H1 (cell line): ENCODE data around the gene NRIP2. TPM values are rescaled to one million over a fixed set of nuclear protein-coding genes. Genes with fewer than 3 reads are reported as not detected.

ENCODE experiments used
- CTCF ChIA-PET: fragments of 300-600 bp; sonication (Branson Sonifier 250); formaldehyde crosslinking; loops from one replicate; lab custom pipeline; 2021; ENCODE audit not compliant: partially characterized antibody; lab: Charles Lee
- POLR2A ChIA-PET: fragments of 300-600 bp; sonication (Branson Sonifier 250); formaldehyde crosslinking; loops from one replicate; lab custom pipeline; 2021; ENCODE audit warnings: inconsistent platforms; ENCODE audit not compliant: partially characterized antibody; lab: Charles Lee
- DNase-seq, 2 experiments: peaks; one replicate each; pipeline versions ENCODE4 v3.0.0 to v3.0.0-alpha.2; 2010 to 2022; ENCODE audit warnings: low spot score in 2 of 2, low read depth in 1 of 2, mixed read lengths in 1 of 2
- FAIRE-seq: peaks from 2 replicates; lab custom pipeline; 2011; peaks lifted over from hg19 to GRCh38; lab: Jason Lieb, UNC
- H2AFZ ChIP-seq: 2 replicates; pipeline ENCODE4 v1.8.1; 2012; ENCODE audit warnings: low read length, inconsistent platforms
- H2AK5ac ChIP-seq: 2 replicates; pipeline ENCODE4 v1.6.1; 2013; ENCODE audit warnings: low read depth, low read length
- H2BK120ac ChIP-seq: replicated peaks from 2 replicates; pipeline ENCODE3; 2013; ENCODE audit warnings: low read depth, low read length, inconsistent platforms
- H2BK12ac ChIP-seq: 2 replicates; pipeline ENCODE4 v1.6.1; 2013; ENCODE audit warnings: low read depth, low read length
- H2BK15ac ChIP-seq: 2 replicates; pipeline ENCODE4 v1.6.1; 2013; ENCODE audit warnings: low read length
- H2BK20ac ChIP-seq: 2 replicates; pipeline ENCODE4 v1.6.1; 2013; ENCODE audit warnings: low read length
- H2BK5ac ChIP-seq: 2 replicates; pipeline ENCODE4 v1.6.1; 2013; ENCODE audit warnings: low read depth, low read length
- H3K14ac ChIP-seq: 2 replicates; pipeline ENCODE4 v1.6.1; 2013; ENCODE audit warnings: inconsistent platforms; ENCODE audit not compliant: insufficient read length
- H3K18ac ChIP-seq: 2 replicates; pipeline ENCODE4 v1.6.1; 2013; ENCODE audit warnings: low read length; ENCODE audit errors: extremely low read depth
- H3K23ac ChIP-seq: 2 replicates; pipeline ENCODE4 v1.6.1; 2013; ENCODE audit warnings: inconsistent platforms; ENCODE audit not compliant: insufficient read length
- H3K23me2 ChIP-seq: 2 replicates; pipeline ENCODE4 v1.6.1; 2013; ENCODE audit warnings: low read depth, low read length
- H3K27ac ChIP-seq: 2 replicates; pipeline ENCODE4 v1.6.1; 2011; ENCODE audit warnings: low read depth, low read length, inconsistent platforms
- H3K27me3 ChIP-seq, 4 experiments: replicated peaks in 1 of 4; 1 replicate in 1 of 4; 2 replicates in 3 of 4; pipeline versions ENCODE4 v1.6.1 to v1.8.1; 2011 to 2013; ENCODE audit warnings: low read length in 3 of 4, mild to moderate bottlenecking in 3 of 4, inconsistent platforms in 2 of 4, mixed read lengths in 2 of 4, moderate library complexity in 1 of 4; ENCODE audit not compliant: control insufficient read depth in 3 of 4, insufficient read depth in 3 of 4; ENCODE audit errors: extremely low read depth in 1 of 4
- H3K36me3 ChIP-seq, 4 experiments: 2 replicates each; pipeline versions ENCODE4 v1.6.1 to v1.8.1; 2011 to 2013; ENCODE audit warnings: mild to moderate bottlenecking in 4 of 4, low read length in 3 of 4, moderate library complexity in 2 of 4, control low read depth in 1 of 4, inconsistent platforms in 1 of 4; ENCODE audit not compliant: insufficient read depth in 4 of 4, control insufficient read depth in 2 of 4
- H3K4ac ChIP-seq: replicated peaks from 2 replicates; pipeline ENCODE3; 2013; ENCODE audit warnings: low read length, low read depth, mixed read lengths, inconsistent platforms; ENCODE audit not compliant: insufficient read length
- H3K4me1 ChIP-seq, 4 experiments: replicated peaks in 1 of 4; 1 replicate in 1 of 4; 2 replicates in 3 of 4; pipeline versions ENCODE4 v1.6.1 to v1.8.1; 2011 to 2013; ENCODE audit warnings: low read length in 3 of 4, inconsistent platforms in 2 of 4, mixed read lengths in 1 of 4; ENCODE audit not compliant: insufficient read depth in 4 of 4, control insufficient read depth in 3 of 4
- H3K4me2 ChIP-seq, 2 experiments: 2 replicates each; pipeline versions ENCODE4 v1.6.1 to v1.8.1; 2011 to 2013; ENCODE audit warnings: low read depth in 2 of 2, low read length in 2 of 2, control low read depth in 1 of 2, inconsistent platforms in 1 of 2, mild to moderate bottlenecking in 1 of 2; ENCODE audit not compliant: insufficient read depth in 1 of 2
- H3K4me3 ChIP-seq, 4 experiments: fragments of 200-600, 300-600 bp in 1 of 4; sonication (generic), shearing (Covaris generic), sonication (Bioruptor Twin) in 1 of 4; 2 replicates each; pipeline versions ENCODE4 v1.5.1 to v1.8.1; 2011 to 2016; ENCODE audit warnings: low read length in 4 of 4, low read depth in 3 of 4, control low read depth in 2 of 4, inconsistent platforms in 2 of 4, mild to moderate bottlenecking in 2 of 4, mixed read lengths in 1 of 4, moderate library complexity in 1 of 4; ENCODE audit not compliant: insufficient read depth in 2 of 4; ENCODE audit errors: extremely low read depth in 1 of 4
- H3K56ac ChIP-seq: replicated peaks from 2 replicates; pipeline ENCODE3; 2013; ENCODE audit warnings: low read depth, mild to moderate bottlenecking, mixed read lengths, low read length, inconsistent platforms; ENCODE audit not compliant: insufficient read length
- H3K79me1 ChIP-seq: 2 replicates; pipeline ENCODE4 v1.6.1; 2013; ENCODE audit warnings: low read depth, low read length, control low read depth
- H3K79me2 ChIP-seq, 2 experiments: 2 replicates each; pipeline versions ENCODE4 v1.6.1 to v1.8.1; 2012 to 2013; ENCODE audit warnings: low read length in 2 of 2, mild to moderate bottlenecking in 2 of 2, inconsistent platforms in 1 of 2; ENCODE audit not compliant: insufficient read depth in 2 of 2, control insufficient read depth in 1 of 2
- H3K9ac ChIP-seq, 4 experiments: replicated peaks in 1 of 4; 1 replicate in 1 of 4; 2 replicates in 3 of 4; pipeline versions ENCODE4 v1.6.1 to v1.8.1; 2011 to 2013; ENCODE audit warnings: low read depth in 3 of 4, low read length in 3 of 4, control low read depth in 2 of 4, mild to moderate bottlenecking in 2 of 4, moderate library complexity in 2 of 4, inconsistent platforms in 1 of 4; ENCODE audit errors: extremely low read depth in 1 of 4
- H3K9me3 ChIP-seq, 2 experiments: 2 replicates each; pipeline versions ENCODE4 v1.6.1 to v1.8.1; 2012 to 2013; ENCODE audit warnings: mild to moderate bottlenecking in 2 of 2, moderate library complexity in 2 of 2, control low read depth in 1 of 2, inconsistent platforms in 1 of 2, low read depth in 1 of 2, low read length in 1 of 2, mixed read lengths in 1 of 2; ENCODE audit not compliant: insufficient read depth in 2 of 2
- H4K20me1 ChIP-seq, 2 experiments: replicated peaks in 1 of 2; 2 replicates each; pipeline versions ENCODE3 to v1.8.1; 2011 to 2013; ENCODE audit warnings: inconsistent platforms in 2 of 2, low read length in 2 of 2, mild to moderate bottlenecking in 1 of 2; ENCODE audit not compliant: insufficient read depth in 2 of 2, control insufficient read depth in 1 of 2
- H4K5ac ChIP-seq: 2 replicates; pipeline ENCODE4 v1.6.1; 2013; ENCODE audit warnings: low read length, low read depth, mixed read lengths, inconsistent platforms; ENCODE audit not compliant: insufficient read length
- H4K8ac ChIP-seq: 2 replicates; pipeline ENCODE4 v1.8.0; 2013; ENCODE audit warnings: mild to moderate bottlenecking, moderate library complexity, low read length, inconsistent platforms; ENCODE audit not compliant: insufficient read depth; ENCODE audit errors: extremely low read depth
- H4K91ac ChIP-seq: replicated peaks from 2 replicates; pipeline ENCODE3; 2013; ENCODE audit warnings: low read length, mixed read lengths, inconsistent platforms; ENCODE audit not compliant: insufficient read length
- EZH2 ChIP-seq: fragments of 200-600 bp; sonication (generic); IDR thresholded peaks from 2 replicates; pipeline ENCODE4 v1.7.1; 2012; ENCODE audit warnings: low read depth, mild to moderate bottlenecking, moderate library complexity, low read length, inconsistent platforms; ENCODE audit not compliant: severe bottlenecking
- FOSL1 ChIP-seq: IDR thresholded peaks from 2 replicates; pipeline ENCODE4 v1.6.1; 2011; ENCODE audit warnings: mild to moderate bottlenecking, low read depth, low read length, moderate library complexity; ENCODE audit not compliant: insufficient read depth
- HDAC6 ChIP-seq: IDR thresholded peaks from one replicate; pipeline ENCODE4 v1.7.1; 2012; ENCODE audit warnings: low read depth, mild to moderate bottlenecking, inconsistent platforms, low read length, moderate library complexity
- KDM1A ChIP-seq: fragments of 200-600, 300-600 bp; sonication (generic); IDR thresholded peaks from 2 replicates; pipeline ENCODE4 v1.7.1; 2016; ENCODE audit warnings: mild to moderate bottlenecking, low read length, borderline replicate concordance
- KDM4A ChIP-seq: IDR thresholded peaks from one replicate; pipeline ENCODE4 v1.7.1; 2012; ENCODE audit warnings: low read depth, mild to moderate bottlenecking, moderate library complexity, low read length, inconsistent platforms; ENCODE audit not compliant: severe bottlenecking
- MAFK ChIP-seq: IDR thresholded peaks from 2 replicates; pipeline ENCODE4 v1.6.1; 2012; ENCODE audit warnings: low read depth, mild to moderate bottlenecking, improper control_type of control experiment, low read length
- POU5F1 ChIP-seq: IDR thresholded peaks from 2 replicates; pipeline ENCODE4 v1.6.1; 2011; ENCODE audit warnings: low read depth, mild to moderate bottlenecking, low read length, moderate library complexity
- RNF2 ChIP-seq: fragments of 200-900, 300-1000 bp; sonication (generic); IDR thresholded peaks from 2 replicates; pipeline ENCODE4 v1.7.1; 2016; ENCODE audit warnings: borderline replicate concordance, low read depth, mild to moderate bottlenecking, antibody characterized with exemption, low read length; ENCODE audit not compliant: poor library complexity, severe bottlenecking; ENCODE audit errors: missing control alignments
- SIX5 ChIP-seq: IDR thresholded peaks from 2 replicates; pipeline ENCODE4 v1.6.1; 2011; ENCODE audit warnings: mild to moderate bottlenecking, low read depth, low read length
- SUZ12 ChIP-seq: fragments of 200-600 bp; sonication (generic); IDR thresholded peaks from 2 replicates; pipeline ENCODE4 v1.6.1; 2012; ENCODE audit warnings: mild to moderate bottlenecking, inconsistent platforms, low read length, moderate library complexity, mixed read lengths
- whole genome bisulfite sequencing, 2 experiments: shearing (Covaris generic) in 1 of 2; methylation state at CpG; one replicate each; pipeline versions ENCODE4 v1.1.6 to v1.1.7; 2013 to 2015; ENCODE audit warnings: low lambda C conversion rate in 2 of 2, mixed read lengths in 2 of 2, inconsistent platforms in 1 of 2, low coverage in 1 of 2, missing lambda C conversion rate in 1 of 2; ENCODE audit not compliant: insufficient replicate concordance in 2 of 2, insufficient coverage in 1 of 2, insufficient read length in 1 of 2; ENCODE audit errors: extremely low coverage in 1 of 2, missing lambda C conversion rate in 1 of 2; 5-methylcytosine and 5-hydroxymethylcytosine counted together
- polyA plus RNA-seq, 7 experiments: library from polyadenylated mRNA; depleted of rRNA in 3 of 7; stranded (reverse) in 5 of 7; unstranded in 2 of 7; fragments of >200 nt in 5 of 7; fragments of 200-250 nt in 2 of 7; gene quantifications; 1 replicate in 5 of 7; 2 replicates in 1 of 7; 4 replicates in 1 of 7; pipeline versions ENCODE4 v1.2.1 to v1.2.3, GENCODE V29; 2011 to 2013; ENCODE audit warnings: missing spikeins in 2 of 7, mixed read lengths in 2 of 7
- total RNA-seq: library from RNA; stranded (reverse); fragmentation: NEBNext Ultra II Directional; extraction: Animal tissue kit (Norgen Biotek cat#: 25700); gene quantifications from 2 replicates; pipeline ENCODE4 v1.2.1, GENCODE V29; 2021
- TF ChIP-seq, protein P1 (sequence below): IDR thresholded peaks from 2 replicates; pipeline ENCODE4 v1.6.1; 2012; ENCODE audit warnings: inconsistent platforms

Gene NRIP2
- total and polyA plus RNA-seq, 2 of the 8 experiments (the other 6 are each of a cell fraction or from before 2014, with no cell fraction given) = 0.06 TPM; not detected in 1

DNA sequence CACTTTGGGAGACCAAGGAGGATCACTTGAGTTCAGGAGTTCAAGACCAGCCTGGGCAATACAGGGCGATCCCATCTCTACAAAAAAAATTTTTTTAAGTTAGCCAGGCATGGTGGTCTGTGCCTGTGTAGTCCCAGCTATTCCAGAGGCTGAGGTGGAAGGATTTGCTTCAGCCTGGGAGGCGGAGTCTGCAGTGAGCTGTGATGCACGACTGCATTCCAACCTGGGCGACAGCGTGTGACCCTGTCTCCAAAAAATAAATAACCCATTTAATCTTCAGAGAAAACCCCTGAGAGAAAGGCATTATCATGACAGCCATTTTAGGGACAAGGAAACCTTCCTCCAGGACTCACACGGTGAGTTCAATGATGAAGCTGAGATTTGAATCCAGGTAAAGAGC lies 43.7 kb downstream of the NRIP2 start:
- peaks cover 0 to under 1% of the 10 kb centered on the region in 2 experiments for H4K20me1 ChIP-seq
- H3K23ac ChIP-seq = no peak overlapping the region
- 88% methylated on average over 6 of the region's 6 CpGs; no CpG with 5 or more reads in 1 of the 2 experiments for WGBS, 2 experiments
- H3K4ac ChIP-seq = no peak overlapping the region
- no peak overlapping the region for H4K5ac ChIP-seq
- peaks cover 0 to 6% (median 4%) of the 10 kb centered on the region in 4 experiments; a peak in 6 of 7 replicates for H3K27me3 ChIP-seq
- H3K18ac ChIP-seq = no peak overlapping the region
- H3K79me2 ChIP-seq = peaks cover 0 to 3% of the 10 kb centered on the region in 2 experiments; a peak in 2 of 4 replicates
- no peak for DNase-seq
- no peaks in the 10 kb centered on the region for H3K9me3 ChIP-seq
- H3K4me1 ChIP-seq = peaks cover 4 to 6% (median 5%) of the 10 kb centered on the region in 4 experiments; a peak in 4 of 7 replicates
- H3K27ac ChIP-seq = no peak overlapping the region
- no peak overlapping the region for H2BK15ac ChIP-seq
- no peak overlapping the region for H3K4me2 ChIP-seq
- H3K23me2 ChIP-seq = peaks cover 10% of the 10 kb centered on the region; the same call in 1 of the 2 replicates
- ChIA-PET CTCF (interaction anchor here (0.7 to 4.0 kb wide), 6 partner anchors 37 to 118 kb away, joined by 3 to 22 read pairs (median 3); no protein-coding TSS in a partner anchor), POLR2A (interaction anchor here (1.0 to 1.3 kb wide), 2 partner anchors 16 to 29 kb away, joined by 3 to 4 read pairs; no protein-coding TSS in a partner anchor)
- no peak overlapping the region for H2AFZ ChIP-seq
- H3K9ac ChIP-seq = no peak overlapping the region
- H2AK5ac ChIP-seq = 0 out of 2 replicates have a peak overlapping the region, but pooled peaks have one; percentile 82
- H2BK120ac ChIP-seq = no peak overlapping the region
- no peak for FAIRE-seq
- H2BK20ac ChIP-seq = peak overlapping the region; percentile 80; the same call in 1 of the 2 replicates
- H4K8ac ChIP-seq = no peak overlapping the region
- H3K14ac ChIP-seq = no peak overlapping the region
- H2BK12ac ChIP-seq = no peak overlapping the region
- no peak overlapping the region for H2BK5ac ChIP-seq
- H3K56ac ChIP-seq = no peak overlapping the region
- no peaks in the 10 kb centered on the region for H3K36me3 ChIP-seq
- H4K91ac ChIP-seq = no peak overlapping the region
- H3K79me1 ChIP-seq = no peaks in the 10 kb centered on the region; the same call in 1 of the 2 replicates
- no peak overlapping the region for H3K4me3 ChIP-seq
- TF ChIP-seq KDM1A = no peak
- TF ChIP-seq HDAC6 = no peak
- TF ChIP-seq MAFK = no peak
- TF ChIP-seq SIX5 = no peak
- no peak for TF ChIP-seq SUZ12
- no peak for TF ChIP-seq RNF2
- TF ChIP-seq POU5F1 = no peak
- TF ChIP-seq, protein P1, sequence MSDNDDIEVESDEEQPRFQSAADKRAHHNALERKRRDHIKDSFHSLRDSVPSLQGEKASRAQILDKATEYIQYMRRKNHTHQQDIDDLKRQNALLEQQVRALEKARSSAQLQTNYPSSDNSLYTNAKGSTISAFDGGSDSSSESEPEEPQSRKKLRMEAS = no peak
- no peak for TF ChIP-seq EZH2
- no peak for TF ChIP-seq KDM4A
- no peak for TF ChIP-seq FOSL1
